ENCODE measurements around the gene ZMAT3.

GRCh38 chr3:178996399-178996798 is 75.2 kb downstream of the ZMAT3 start:
- TF ChIP-seq ZNF114 (tag by site-specific recombination; IDR thresholded peaks at IDR 0.05) (no peak), SP7 (tag by site-specific recombination; IDR thresholded peaks at IDR 0.05) (no peak), ZNF585B (tag by site-specific recombination; IDR thresholded peaks at IDR 0.05) (no peak), ZNF335 (tag by site-specific recombination; conservative IDR thresholded peaks at IDR 0.05) (no peak), ZNF473 (tag by site-specific recombination; IDR thresholded peaks at IDR 0.05) (no peak), REST (tag by site-specific recombination; IDR thresholded peaks at IDR 0.05) (no peak), CTCF (tag by site-specific recombination; IDR thresholded peaks at IDR 0.05) (no peak), ZNF837 (tag by site-specific recombination; IDR thresholded peaks at IDR 0.05) (no peak), TSHZ1 (tag by site-specific recombination; IDR thresholded peaks at IDR 0.05; ENCODE audit: borderline replicate concordance) (no peak), ZNF670 (tag by site-specific recombination; IDR thresholded peaks at IDR 0.05; ENCODE audit: low read depth) (no peak), HOXD13 (CRISPR knock-in tag; IDR thresholded peaks at IDR 0.05; ENCODE audit: borderline replicate concordance) (no peak), ZNF416 (tag by site-specific recombination; IDR thresholded peaks at IDR 0.05) (no peak), SETDB1 (IDR thresholded peaks at IDR 0.05; ENCODE audit: insufficient read length, low read length) (no peak)

Data from HEK293 (cell line).